Panc1 (cell line): Measurements from ENCODE around the gene ZNF888. TPM values are rescaled to one million over a fixed set of nuclear protein-coding genes. Genes with fewer than 3 reads are reported as not detected.

Source experiments
- ATAC-seq: fragments of 200-7000 bp; cut with Tn5 transposase; 2 replicates; pipeline ENCODE4 v1.9.1; 2020; ENCODE audit warnings: mild to moderate bottlenecking, moderate library complexity
- BruUV-seq: library from RNA; stranded (reverse); fragments of 400-500 nt; replicated peaks from 2 replicates; lab custom pipeline; 2021; lab: Mats Ljungman, UMichigan
- CTCF ChIA-PET: fragments of 300-600 bp; sonication (Branson Sonifier 250); formaldehyde crosslinking; loops from one replicate; lab custom pipeline; 2022; ENCODE audit warnings: antibody characterized with exemption; lab: Charles Lee
- POLR2A ChIA-PET: fragments of 300-600 bp; sonication (Branson Sonifier 250); formaldehyde crosslinking; loops from one replicate; lab custom pipeline; 2022; ENCODE audit warnings: antibody characterized with exemption; lab: Charles Lee
- DNase-seq: peaks from one replicate; pipeline ENCODE4 v3.0.0-alpha.2; 2010; ENCODE audit warnings: low read depth, low spot score
- H3K27ac ChIP-seq: 2 replicates; pipeline ENCODE4 v1.5.1; 2011; ENCODE audit warnings: mild to moderate bottlenecking, low read length, inconsistent platforms
- H3K27me3 ChIP-seq: fragments of 200-500 bp; sonication (Bioruptor generic); 2 replicates; pipeline ENCODE4 v1.6.0; 2014; ENCODE audit warnings: low read length, inconsistent platforms; ENCODE audit not compliant: control insufficient read depth, insufficient read depth
- H3K36me3 ChIP-seq: fragments of 200-500 bp; sonication (Bioruptor generic); 2 replicates; pipeline ENCODE4 v1.5.1; 2014; ENCODE audit warnings: inconsistent platforms, mild to moderate bottlenecking, low read length, moderate library complexity; ENCODE audit not compliant: control insufficient read depth, insufficient read depth
- H3K4me1 ChIP-seq: 2 replicates; pipeline ENCODE4 v1.5.1; 2011; ENCODE audit warnings: inconsistent platforms, mild to moderate bottlenecking, low read length, moderate library complexity; ENCODE audit not compliant: control insufficient read depth, insufficient read depth
- H3K4me3 ChIP-seq, 2 experiments: 2 replicates each; pipeline ENCODE4 v1.5.1; 2011 to 2012; ENCODE audit warnings: low read depth in 2 of 2, low read length in 2 of 2, mild to moderate bottlenecking in 2 of 2, inconsistent platforms in 1 of 2, moderate library complexity in 1 of 2
- H3K9me3 ChIP-seq: fragments of 200-500 bp; sonication (Bioruptor generic); 2 replicates; pipeline ENCODE4 v1.5.1; 2014; ENCODE audit warnings: low read depth, mild to moderate bottlenecking, inconsistent platforms, low read length, moderate library complexity; ENCODE audit not compliant: control insufficient read depth, insufficient read depth
- POLR2AphosphoS5 ChIP-seq: IDR thresholded peaks from 2 replicates; pipeline ENCODE4 v1.6.1; 2012; ENCODE audit warnings: mild to moderate bottlenecking, low read depth, low read length, moderate library complexity
- SIN3A ChIP-seq: IDR thresholded peaks from 2 replicates; pipeline ENCODE4 v1.6.1; 2012; ENCODE audit warnings: low read depth, mild to moderate bottlenecking, low read length, moderate library complexity, borderline replicate concordance; ENCODE audit not compliant: insufficient read depth
- TCF7L2 ChIP-seq: IDR thresholded peaks from 2 replicates; pipeline ENCODE4 v1.6.1; 2011; ENCODE audit warnings: mild to moderate bottlenecking, low read depth, low read length, inconsistent platforms
- in situ Hi-C: cut with HindIII; loops from 2 replicates; pipeline ENCODE4 v1.10.0; 2016; ENCODE audit warnings: low sequenced_read_pairs, low pct_unique_long_range_greater_than_20kb
- intact Hi-C: fragments of 100-400 bp; cut with micrococcal nuclease; formaldehyde crosslinking; loops from one replicate; pipeline ENCODE4 v1.10.0; 2022; ENCODE audit not compliant: unreplicated experiment
- total RNA-seq: library from RNA; stranded (reverse); gene quantifications from one replicate; pipeline ENCODE4 v1.2.1, GENCODE V29; 2021; ENCODE audit not compliant: unreplicated experiment
- TF ChIP-seq, protein P1 (sequence below), 2 experiments: IDR thresholded peaks; 2 replicates each; pipeline ENCODE4 v1.6.1; 2011 to 2012; ENCODE audit warnings: low read depth in 2 of 2, control low read depth in 1 of 2, low read length in 1 of 2, mild to moderate bottlenecking in 1 of 2, moderate library complexity in 1 of 2; ENCODE audit not compliant: insufficient read depth in 1 of 2
- TF ChIP-seq, protein P2 (sequence below): fragments of 450-650 bp; IDR thresholded peaks from 2 replicates; pipeline ENCODE4 v1.5.1; 2017; ENCODE audit warnings: mild to moderate bottlenecking

The ZNF888 gene
- total RNA-seq, 1 experiment from 2014 or later = 7.4 TPM

DNA sequence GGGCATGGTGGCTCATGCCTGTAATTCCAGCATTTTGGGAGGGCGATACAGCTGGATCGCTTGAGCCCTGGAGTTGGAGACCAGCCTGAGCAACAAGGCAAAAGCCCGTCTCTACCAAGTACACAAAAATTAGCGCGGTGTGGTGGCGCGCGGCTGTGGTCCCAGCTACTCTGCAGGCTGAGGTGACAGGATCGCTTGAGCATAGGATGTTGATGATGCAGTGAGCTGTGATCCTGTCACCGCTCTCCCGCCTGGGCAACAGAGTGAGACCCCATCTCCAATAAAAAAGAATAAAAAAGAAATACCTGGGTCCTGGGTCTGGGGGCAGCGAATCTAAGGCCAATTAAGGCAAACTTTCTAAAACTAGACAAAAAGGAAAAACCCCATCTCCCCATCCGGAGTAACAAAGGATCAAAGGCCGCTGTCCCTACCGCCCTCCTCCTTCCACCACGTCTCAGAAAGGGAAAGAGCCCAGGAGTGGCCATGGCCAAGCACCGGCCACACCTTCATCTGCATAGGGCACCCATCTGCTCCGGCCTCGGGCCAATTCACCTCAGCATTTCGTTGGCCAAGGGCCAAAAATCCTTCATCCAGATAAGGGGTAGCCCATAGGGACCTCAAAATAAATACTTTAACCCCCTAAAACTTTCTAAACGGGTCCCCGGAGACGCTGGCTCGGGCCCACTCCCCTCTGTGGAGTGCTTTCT, 26.6 kb downstream of the ZNF888 start:
- no peak for DNase-seq
- CTCF ChIA-PET = no interaction called here
- in situ Hi-C loops (no loop called here), intact Hi-C loops (no loop called here)
- no peaks in the 10 kb centered on the region for H3K27me3 ChIP-seq
- no peaks in the 10 kb centered on the region; the same call in 1 of the 2 replicates for H3K36me3 ChIP-seq
- peak overlapping the region; percentile 89 for H3K27ac ChIP-seq
- peak overlapping the region; percentile 73 to 87 for H3K4me3 ChIP-seq
- no peaks in the 10 kb centered on the region for H3K9me3 ChIP-seq
- no TSS peak for BruUV-seq
- TF ChIP-seq, protein P1, sequence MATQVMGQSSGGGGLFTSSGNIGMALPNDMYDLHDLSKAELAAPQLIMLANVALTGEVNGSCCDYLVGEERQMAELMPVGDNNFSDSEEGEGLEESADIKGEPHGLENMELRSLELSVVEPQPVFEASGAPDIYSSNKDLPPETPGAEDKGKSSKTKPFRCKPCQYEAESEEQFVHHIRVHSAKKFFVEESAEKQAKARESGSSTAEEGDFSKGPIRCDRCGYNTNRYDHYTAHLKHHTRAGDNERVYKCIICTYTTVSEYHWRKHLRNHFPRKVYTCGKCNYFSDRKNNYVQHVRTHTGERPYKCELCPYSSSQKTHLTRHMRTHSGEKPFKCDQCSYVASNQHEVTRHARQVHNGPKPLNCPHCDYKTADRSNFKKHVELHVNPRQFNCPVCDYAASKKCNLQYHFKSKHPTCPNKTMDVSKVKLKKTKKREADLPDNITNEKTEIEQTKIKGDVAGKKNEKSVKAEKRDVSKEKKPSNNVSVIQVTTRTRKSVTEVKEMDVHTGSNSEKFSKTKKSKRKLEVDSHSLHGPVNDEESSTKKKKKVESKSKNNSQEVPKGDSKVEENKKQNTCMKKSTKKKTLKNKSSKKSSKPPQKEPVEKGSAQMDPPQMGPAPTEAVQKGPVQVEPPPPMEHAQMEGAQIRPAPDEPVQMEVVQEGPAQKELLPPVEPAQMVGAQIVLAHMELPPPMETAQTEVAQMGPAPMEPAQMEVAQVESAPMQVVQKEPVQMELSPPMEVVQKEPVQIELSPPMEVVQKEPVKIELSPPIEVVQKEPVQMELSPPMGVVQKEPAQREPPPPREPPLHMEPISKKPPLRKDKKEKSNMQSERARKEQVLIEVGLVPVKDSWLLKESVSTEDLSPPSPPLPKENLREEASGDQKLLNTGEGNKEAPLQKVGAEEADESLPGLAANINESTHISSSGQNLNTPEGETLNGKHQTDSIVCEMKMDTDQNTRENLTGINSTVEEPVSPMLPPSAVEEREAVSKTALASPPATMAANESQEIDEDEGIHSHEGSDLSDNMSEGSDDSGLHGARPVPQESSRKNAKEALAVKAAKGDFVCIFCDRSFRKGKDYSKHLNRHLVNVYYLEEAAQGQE (IDR thresholded peaks at IDR 0.05; ENCODE audit: insufficient read depth in 1 of 2, low read depth in 2 of 2, low read length in 1 of 2) = no peak
- TF ChIP-seq TCF7L2 (peak; percentile 83), SIN3A (no peak), POLR2AphosphoS5 (no peak)
- TF ChIP-seq, protein P2, sequence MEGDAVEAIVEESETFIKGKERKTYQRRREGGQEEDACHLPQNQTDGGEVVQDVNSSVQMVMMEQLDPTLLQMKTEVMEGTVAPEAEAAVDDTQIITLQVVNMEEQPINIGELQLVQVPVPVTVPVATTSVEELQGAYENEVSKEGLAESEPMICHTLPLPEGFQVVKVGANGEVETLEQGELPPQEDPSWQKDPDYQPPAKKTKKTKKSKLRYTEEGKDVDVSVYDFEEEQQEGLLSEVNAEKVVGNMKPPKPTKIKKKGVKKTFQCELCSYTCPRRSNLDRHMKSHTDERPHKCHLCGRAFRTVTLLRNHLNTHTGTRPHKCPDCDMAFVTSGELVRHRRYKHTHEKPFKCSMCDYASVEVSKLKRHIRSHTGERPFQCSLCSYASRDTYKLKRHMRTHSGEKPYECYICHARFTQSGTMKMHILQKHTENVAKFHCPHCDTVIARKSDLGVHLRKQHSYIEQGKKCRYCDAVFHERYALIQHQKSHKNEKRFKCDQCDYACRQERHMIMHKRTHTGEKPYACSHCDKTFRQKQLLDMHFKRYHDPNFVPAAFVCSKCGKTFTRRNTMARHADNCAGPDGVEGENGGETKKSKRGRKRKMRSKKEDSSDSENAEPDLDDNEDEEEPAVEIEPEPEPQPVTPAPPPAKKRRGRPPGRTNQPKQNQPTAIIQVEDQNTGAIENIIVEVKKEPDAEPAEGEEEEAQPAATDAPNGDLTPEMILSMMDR = no peak
- POLR2A ChIA-PET = no interaction called here
- peaks cover 4% of the 10 kb centered on the region; the same call in 1 of the 2 replicates for H3K4me1 ChIP-seq
- ATAC-seq = peak; percentile 80

DNA sequence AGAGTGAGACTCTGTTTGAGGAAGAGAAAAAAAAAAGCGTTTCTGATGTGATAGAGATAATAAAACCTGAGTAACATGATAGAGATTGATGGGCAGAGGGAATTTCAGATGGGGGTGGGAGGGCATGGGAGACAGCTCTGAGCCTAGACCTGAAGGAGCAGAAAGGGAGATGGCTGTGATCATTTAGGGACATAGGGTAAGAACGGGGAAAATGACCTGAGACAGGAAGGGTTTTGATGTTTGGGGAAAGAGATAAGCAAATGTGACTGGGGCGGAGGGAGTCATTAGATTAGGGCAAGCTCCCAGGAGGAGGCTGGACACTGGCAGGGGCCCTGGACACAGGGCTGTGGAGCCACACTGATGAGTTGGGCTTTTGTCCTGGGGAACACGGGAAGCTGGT, 31.9 kb downstream of the ZNF888 start:
- ChIA-PET POLR2A (interaction anchor here (0.6 kb wide), 1 partner anchor 81 kb away, joined by 3 read pairs; no protein-coding TSS in a partner anchor), CTCF (no interaction called here)
- no peak overlapping the region for H3K27ac ChIP-seq
- TF ChIP-seq, protein P1 (IDR thresholded peaks at IDR 0.05; ENCODE audit: insufficient read depth in 1 of 2, low read depth in 2 of 2, low read length in 1 of 2) = no peak
- TF ChIP-seq SIN3A (no peak), POLR2AphosphoS5 (no peak), TCF7L2 (no peak)
- TF ChIP-seq, protein P2 = no peak
- DNase-seq = no peak
- BruUV-seq = no TSS peak
- in situ Hi-C loops = no loop called here
- H3K9me3 ChIP-seq = no peaks in the 10 kb centered on the region
- no peak for ATAC-seq
- intact Hi-C loops = no loop called here
- no peaks in the 10 kb centered on the region for H3K27me3 ChIP-seq
- peaks cover 2% of the 10 kb centered on the region; the same call in 1 of the 2 replicates for H3K36me3 ChIP-seq
- peaks cover under 1% of the 10 kb centered on the region; the same call in 1 of the 2 replicates for H3K4me1 ChIP-seq
- no peak overlapping the region for H3K4me3 ChIP-seq
